ENCODE data around the gene HS6ST1.
"Not testable (repeated sequence)": the region's sequence is repeated elsewhere in the genome, so short reads cannot be mapped to it uniquely, and the experiment has no call there.

HS6ST1 gene

GRCh38 chr2:128280901-128281321 is 37.8 kb downstream of the HS6ST1 start:
- DNase-seq, result no peak

- DNase-seq, result no peak
Measured at GRCh38 chr2:128280158-128280871, 38.4 kb downstream of the HS6ST1 start.

- DNase-seq, result no peak
Measured at GRCh38 chr2:128279786-128280157, 38.9 kb downstream of the HS6ST1 start.

GRCh38 chr2:128279009-128279408 is 39.7 kb downstream of the HS6ST1 start:
- DNase-seq, result no peak

- no peak for DNase-seq
Measured at GRCh38 chr2:128277961-128278681, 40.5 kb downstream of the HS6ST1 start.

- DNase-seq, result no peak
Measured at GRCh38 chr2:128276878-128277675, 41.6 kb downstream of the HS6ST1 start.

- DNase-seq, result no peak
Measured at GRCh38 chr2:128275498-128276045, 43.1 kb downstream of the HS6ST1 start.

- no peak for DNase-seq
Measured at GRCh38 chr2:128274218-128274617, 44.5 kb downstream of the HS6ST1 start.

- no peak for DNase-seq
Measured at GRCh38 chr2:128273469-128274081, 45.1 kb downstream of the HS6ST1 start.

GRCh38 chr2:128272601-128273468 is 45.8 kb downstream of the HS6ST1 start:
- no peak for DNase-seq

GRCh38 chr2:128271911-128272600 is 46.6 kb downstream of the HS6ST1 start:
- DNase-seq, result no peak

- DNase-seq, result no peak
Measured at GRCh38 chr2:128271597-128271910, 47.1 kb downstream of the HS6ST1 start.

GRCh38 chr2:128270672-128271596 is 47.7 kb downstream of the HS6ST1 start:
- DNase-seq, result no peak

GRCh38 chr2:128269990-128270671 is 48.5 kb downstream of the HS6ST1 start:
- DNase-seq, result no peak

GRCh38 chr2:128269063-128269989 is 49.3 kb downstream of the HS6ST1 start:
- DNase-seq, result no peak

GRCh38 chr2:128268611-128269010 is 50.1 kb downstream of the HS6ST1 start:
- not testable (repeated sequence) for DNase-seq

GRCh38 chr2:128268145-128268544 is 50.5 kb downstream of the HS6ST1 start:
- not testable (repeated sequence) for DNase-seq

GRCh38 chr2:128267649-128268048 is 51.0 kb downstream of the HS6ST1 start:
- DNase-seq, result not testable (repeated sequence)
